ENCODE results near the gene FTH1. TPM values are rescaled to one million over a fixed set of nuclear protein-coding genes. Genes with fewer than 3 reads are reported as not detected.

Gene FTH1
- total and polyA plus RNA-seq, 2 of the 8 experiments (the other 6 are each of a cell fraction or from before 2014, with no cell fraction given) = 1,153 to 1,461 TPM

- no peak for TF ChIP-seq PHF8 (conservative IDR thresholded peaks at IDR 0.05; ENCODE audit: low read depth, low read length)
- no peak for TF ChIP-seq ATF2 (IDR thresholded peaks at IDR 0.05; ENCODE audit: low read length)
Measured at GRCh38 chr11:61983419-61983818, 16.0 kb upstream of the FTH1 start (continued).

Measured in H1 (cell line).